ENCODE results near the gene ENTREP3.

Gene ENTREP3

GRCh38 chr1:155207806-155208540, 47.3 kb downstream of the ENTREP3 start, which contains the start of gene THBS3:
Gene THBS3, minus strand, starts transcription at chr1:155207897. Its CDS starts 21 bp downstream, at chr1:155207876.
- Histone ChIP-seq H3K27ac (ENCODE audit: low read length, poor library complexity, severe bottlenecking) (peak within 1 kb of the TSS; percentile 72), H2BK120ac (ENCODE audit: low read depth, low read length) (peak within 1 kb of the TSS; percentile 86), H3K79me1 (replicated peaks; ENCODE audit: low read length, poor library complexity, severe bottlenecking) (peaks cover 17% of the 10 kb centered on the region), H2BK15ac (ENCODE audit: low read depth, poor library complexity, severe bottlenecking) (peak within 1 kb of the TSS; percentile 99), H3K9me3 (ENCODE audit: control insufficient read depth, low read length) (no peaks in the 10 kb centered on the region), H3K23ac (ENCODE audit: low read length in 2 of 2) (peak within 1 kb of the TSS in 1 of 2 experiments; percentile 65), H2AFZ (ENCODE audit: low read depth, low read length) (peak within 1 kb of the TSS; percentile 53), H3K18ac (ENCODE audit: low read depth in 1 of 2, low read length in 2 of 2) (peak within 1 kb of the TSS; percentile 88 to 99), H3K14ac (ENCODE audit: low read length in 2 of 2) (peak within 1 kb of the TSS in 1 of 2 experiments; percentile 99), H3K9ac (ENCODE audit: low read length) (peak within 1 kb of the TSS; percentile 99), H2BK5ac (ENCODE audit: low read depth, low read length, poor library complexity, severe bottlenecking) (peak within 1 kb of the TSS; percentile 83), H2BK12ac (ENCODE audit: low read length in 2 of 2) (peak within 1 kb of the TSS; percentile 93 to 98), H3K36me3 (ENCODE audit: control insufficient read depth in 1 of 2, insufficient read depth in 2 of 2, low read depth in 1 of 2, low read length in 2 of 2) (peaks cover 24 to 29% of the 10 kb centered on the region in 2 experiments), H4K91ac (ENCODE audit: low read length) (peak within 1 kb of the TSS; percentile 98), H4K8ac (ENCODE audit: low read length) (peak within 1 kb of the TSS; percentile 95), H3K4me2 (ENCODE audit: low read length, poor library complexity, severe bottlenecking) (peak within 1 kb of the TSS; percentile 95), H3K27me3 (ENCODE audit: control insufficient read depth in 1 of 2, insufficient read depth in 1 of 2, low read length in 2 of 2) (no peaks in the 10 kb centered on the region), H3K4ac (ENCODE audit: low read depth in 1 of 2, low read length in 2 of 2) (peak within 1 kb of the TSS; percentile 93 to 97), H3K4me1 (ENCODE audit: control insufficient read depth, insufficient read depth, low read depth, low read length) (peaks cover 14% of the 10 kb centered on the region), H2AK5ac (ENCODE audit: low read length, severe bottlenecking) (peak within 1 kb of the TSS; percentile 69), H3K4me3 (ENCODE audit: insufficient read depth in 1 of 2, low read depth in 1 of 2, low read length in 2 of 2) (peak within 1 kb of the TSS; percentile 86 to 98)
- WGBS = 29% methylated on average over 17 of the region's 17 CpGs
- peak; percentile 46 for DNase-seq

DNA sequence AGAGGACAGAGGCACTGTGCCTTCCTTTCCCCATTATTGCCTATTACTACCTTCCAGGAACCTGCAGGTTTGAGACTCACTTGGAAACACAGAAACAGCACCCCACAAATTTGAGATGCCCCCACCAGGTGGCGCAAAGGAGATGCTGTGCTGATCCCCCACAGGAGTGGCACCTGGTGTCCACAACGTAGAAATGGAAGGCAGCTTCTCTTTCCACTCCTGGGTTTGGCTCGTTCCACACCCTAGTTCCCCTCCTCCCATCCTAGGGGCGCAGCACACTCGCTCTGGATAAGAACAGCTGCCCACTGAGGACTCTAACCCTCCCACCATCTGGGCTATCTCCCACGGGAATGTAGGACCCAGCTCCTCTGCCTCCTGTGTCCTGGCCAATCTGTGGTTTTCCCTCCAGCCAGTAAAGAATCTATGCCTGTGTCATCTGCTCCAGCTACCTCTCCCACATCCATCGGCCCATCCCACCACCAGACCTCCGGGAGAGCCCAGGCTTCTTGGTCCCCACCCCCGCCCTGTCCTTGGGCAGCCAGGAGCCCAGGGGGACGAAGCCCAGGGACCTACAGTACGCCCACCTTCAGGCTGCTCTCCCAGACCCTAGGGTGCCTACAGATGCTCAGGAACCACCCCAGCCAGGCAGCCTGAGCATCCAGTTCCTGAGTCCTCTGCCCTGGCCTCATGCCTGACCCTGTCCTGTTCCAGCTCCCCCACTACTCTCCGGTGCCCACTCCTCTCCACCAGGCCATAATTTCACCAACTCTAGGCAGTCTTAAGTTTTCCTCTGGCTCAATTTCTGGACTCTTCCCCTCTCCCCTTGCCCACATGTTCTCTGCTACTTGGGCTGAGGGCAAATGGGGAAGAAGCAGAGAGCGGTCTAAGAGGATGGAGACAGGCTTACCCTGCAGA, 48.1 kb downstream of the ENTREP3 start:
- H2BK120ac ChIP-seq (ENCODE audit: low read depth, low read length) = peak overlapping the region; percentile 56
- H3K9ac ChIP-seq (ENCODE audit: low read length) = peak overlapping the region; percentile 99
- DNase-seq = peak; percentile 87
- peak overlapping the region; percentile 49 to 81 for H2BK12ac ChIP-seq (ENCODE audit: low read length in 2 of 2)
- no peak overlapping the region for H3K23ac ChIP-seq (ENCODE audit: low read length in 2 of 2)
- peak overlapping the region; percentile 10 to 98 for H3K4me3 ChIP-seq (ENCODE audit: insufficient read depth in 1 of 2, low read depth in 1 of 2, low read length in 2 of 2)
- H3K36me3 ChIP-seq (ENCODE audit: control insufficient read depth in 1 of 2, insufficient read depth in 2 of 2, low read depth in 1 of 2, low read length in 2 of 2) = peaks cover 31 to 32% of the 10 kb centered on the region in 2 experiments
- no peak overlapping the region for H2BK5ac ChIP-seq (ENCODE audit: low read depth, low read length, poor library complexity, severe bottlenecking)
- peak overlapping the region; percentile 79 to 80 for H3K18ac ChIP-seq (ENCODE audit: low read depth in 1 of 2, low read length in 2 of 2)
- H2AK5ac ChIP-seq (ENCODE audit: low read length, severe bottlenecking) = peak overlapping the region; percentile 33
- H2BK15ac ChIP-seq (ENCODE audit: low read depth, poor library complexity, severe bottlenecking) = peak overlapping the region; percentile 94
- peak overlapping the region; percentile 72 for H3K27ac ChIP-seq (ENCODE audit: low read length, poor library complexity, severe bottlenecking)
- H3K4me1 ChIP-seq (ENCODE audit: control insufficient read depth, insufficient read depth, low read depth, low read length) = peaks cover 14% of the 10 kb centered on the region
- peak overlapping the region in 1 of 2 experiments; percentile 38 for H3K14ac ChIP-seq (ENCODE audit: low read length in 2 of 2)
- no peaks in the 10 kb centered on the region for H3K9me3 ChIP-seq (ENCODE audit: control insufficient read depth, low read length)
- H3K79me1 ChIP-seq (replicated peaks; ENCODE audit: low read length, poor library complexity, severe bottlenecking) = peaks cover 19% of the 10 kb centered on the region
- H4K8ac ChIP-seq (ENCODE audit: low read length) = peak overlapping the region; percentile 74
- H3K27me3 ChIP-seq (ENCODE audit: control insufficient read depth in 1 of 2, insufficient read depth in 1 of 2, low read length in 2 of 2) = no peaks in the 10 kb centered on the region
- peak overlapping the region; percentile 32 for H2AFZ ChIP-seq (ENCODE audit: low read depth, low read length)
- peak overlapping the region; percentile 94 for H4K91ac ChIP-seq (ENCODE audit: low read length)
- H3K4me2 ChIP-seq (ENCODE audit: low read length, poor library complexity, severe bottlenecking) = peak overlapping the region; percentile 74
- WGBS = 34% methylated on average over 12 of the region's 13 CpGs
- H3K4ac ChIP-seq (ENCODE audit: low read depth in 1 of 2, low read length in 2 of 2) = peak overlapping the region; percentile 45 to 79

GRCh38 chr1:155205969-155206593, 49.2 kb downstream of the ENTREP3 start:
- Histone ChIP-seq H3K27ac (ENCODE audit: low read length, poor library complexity, severe bottlenecking) (no peak overlapping the region), H3K36me3 (ENCODE audit: control insufficient read depth in 1 of 2, insufficient read depth in 2 of 2, low read depth in 1 of 2, low read length in 2 of 2) (peaks cover 32 to 41% of the 10 kb centered on the region in 2 experiments), H3K4me3 (ENCODE audit: insufficient read depth in 1 of 2, low read depth in 1 of 2, low read length in 2 of 2) (no peak overlapping the region), H4K91ac (ENCODE audit: low read length) (peak overlapping the region; percentile 22), H3K4ac (ENCODE audit: low read depth in 1 of 2, low read length in 2 of 2) (no peak overlapping the region), H2BK12ac (ENCODE audit: low read length in 2 of 2) (no peak overlapping the region), H3K14ac (ENCODE audit: low read length in 2 of 2) (no peak overlapping the region), H4K8ac (ENCODE audit: low read length) (no peak overlapping the region), H3K79me1 (replicated peaks; ENCODE audit: low read length, poor library complexity, severe bottlenecking) (peaks cover 18% of the 10 kb centered on the region), H3K27me3 (ENCODE audit: control insufficient read depth in 1 of 2, insufficient read depth in 1 of 2, low read length in 2 of 2) (no peaks in the 10 kb centered on the region), H3K9me3 (ENCODE audit: control insufficient read depth, low read length) (no peaks in the 10 kb centered on the region), H3K18ac (ENCODE audit: low read depth in 1 of 2, low read length in 2 of 2) (no peak overlapping the region), H2AK5ac (ENCODE audit: low read length, severe bottlenecking) (no peak overlapping the region), H3K23ac (ENCODE audit: low read length in 2 of 2) (no peak overlapping the region), H2BK5ac (ENCODE audit: low read depth, low read length, poor library complexity, severe bottlenecking) (no peak overlapping the region), H2BK120ac (ENCODE audit: low read depth, low read length) (no peak overlapping the region), H3K4me2 (ENCODE audit: low read length, poor library complexity, severe bottlenecking) (no peak overlapping the region), H3K9ac (ENCODE audit: low read length) (peak overlapping the region; percentile 17), H2BK15ac (ENCODE audit: low read depth, poor library complexity, severe bottlenecking) (no peak overlapping the region), H3K4me1 (ENCODE audit: control insufficient read depth, insufficient read depth, low read depth, low read length) (peaks cover 17% of the 10 kb centered on the region), H2AFZ (ENCODE audit: low read depth, low read length) (no peak overlapping the region)
- WGBS = 74% methylated on average over 6 of the region's 9 CpGs
- no peak for DNase-seq
